PC-3 (cell line): ENCODE data around the gene LIG1. TPM values are rescaled to one million over a fixed set of nuclear protein-coding genes. Genes with fewer than 3 reads are reported as not detected.

Experiments used
- ATAC-seq: fragments of 200-7000 bp; cut with Tn5 transposase; 2 replicates; pipeline ENCODE4 v1.9.1; 2020; ENCODE audit warnings: mild to moderate bottlenecking, moderate library complexity
- BruUV-seq: library from RNA; stranded (reverse); fragments of 400-500 nt; replicated peaks from 2 replicates; lab custom pipeline; 2021; lab: Mats Ljungman, UMichigan
- CTCF ChIA-PET: fragments of 300-600 bp; sonication (Branson Sonifier 250); formaldehyde crosslinking; loops from one replicate; lab custom pipeline; 2022; ENCODE audit warnings: antibody characterized with exemption; lab: Charles Lee
- POLR2A ChIA-PET: fragments of 300-600 bp; sonication (Branson Sonifier 250); formaldehyde crosslinking; loops from one replicate; lab custom pipeline; 2022; ENCODE audit warnings: antibody characterized with exemption; ENCODE audit not compliant: unreplicated experiment; lab: Charles Lee
- DNase-seq: peaks from one replicate; pipeline ENCODE4 v3.0.0-alpha.2; 2015
- H2AFZ ChIP-seq: fragments of 300-600 bp; sonication (generic); 2 replicates; pipeline ENCODE4 v1.6.0; 2016; ENCODE audit warnings: antibody characterized with exemption, low read length
- H3F3A ChIP-seq: fragments of 300-600 bp; sonication (generic); one replicate; pipeline ENCODE4 v1.6.0; 2017; ENCODE audit warnings: antibody characterized with exemption, low read length, control low read depth, mild to moderate bottlenecking; ENCODE audit not compliant: unreplicated experiment
- H3K27ac ChIP-seq: fragments of 300-600 bp; sonication (generic); 2 replicates; pipeline ENCODE4 v1.5.1; 2016; ENCODE audit warnings: mild to moderate bottlenecking, low read length
- H3K27me3 ChIP-seq: fragments of 300-600 bp; sonication (generic); 2 replicates; pipeline ENCODE4 v1.6.1; 2016; ENCODE audit warnings: low read length, mixed read lengths
- H3K36me3 ChIP-seq: fragments of 300-600 bp; sonication (generic); 2 replicates; pipeline ENCODE4 v1.6.1; 2016; ENCODE audit warnings: low read depth, mixed run types, low read length, mixed read lengths
- H3K4me1 ChIP-seq: fragments of 300-600 bp; sonication (generic); 2 replicates; pipeline ENCODE4 v1.5.1; 2016; ENCODE audit warnings: low read length; ENCODE audit not compliant: insufficient read depth
- H3K4me2 ChIP-seq: fragments of 300-600 bp; sonication (generic); 2 replicates; pipeline ENCODE4 v1.6.0; 2016; ENCODE audit warnings: low read length
- H3K4me3 ChIP-seq: fragments of 300-600 bp; sonication (generic); 2 replicates; pipeline ENCODE4 v1.5.1; 2016; ENCODE audit warnings: mild to moderate bottlenecking, low read length, mixed read lengths
- H3K79me2 ChIP-seq: fragments of 300-600 bp; sonication (generic); 2 replicates; pipeline ENCODE4 v1.6.1; 2017; ENCODE audit warnings: low read length, mixed read lengths
- H3K9ac ChIP-seq: fragments of 300-600 bp; sonication (generic); 2 replicates; pipeline ENCODE4 v1.6.0; 2016; ENCODE audit warnings: mild to moderate bottlenecking, low read length
- H3K9me2 ChIP-seq: fragments of 300-600 bp; sonication (generic); replicated peaks from 2 replicates; pipeline ENCODE4 v1.6.1; 2016; ENCODE audit warnings: mixed run types, low read length, mixed read lengths
- H3K9me3 ChIP-seq: fragments of 300-600 bp; sonication (generic); 2 replicates; pipeline ENCODE4 v1.6.1; 2016; ENCODE audit warnings: low read length, mixed read lengths
- H4K20me1 ChIP-seq: fragments of 300-600 bp; sonication (generic); 2 replicates; pipeline ENCODE4 v1.6.1; 2016; ENCODE audit warnings: low read length, mixed read lengths
- CTCF ChIP-seq: fragments of 300-600 bp; sonication (generic); conservative IDR thresholded peaks from 2 replicates; pipeline ENCODE4 v1.5.1; 2017; ENCODE audit warnings: antibody characterized with exemption, low read depth, mild to moderate bottlenecking, low read length
- EZH2 ChIP-seq: fragments of 300-600 bp; sonication (generic); IDR thresholded peaks from one replicate; pipeline ENCODE4 v1.6.1; 2017; ENCODE audit warnings: antibody characterized with exemption, mild to moderate bottlenecking, low read length; ENCODE audit not compliant: unreplicated experiment
- EZH2phosphoT487 ChIP-seq: fragments of 300-600 bp; sonication (generic); IDR thresholded peaks from 2 replicates; pipeline ENCODE4 v1.6.1; 2018; ENCODE audit warnings: mild to moderate bottlenecking, antibody characterized with exemption, low read length, borderline replicate concordance
- intact Hi-C: fragments of 100-400 bp; cut with micrococcal nuclease; formaldehyde crosslinking; loops from 2 replicates; pipeline ENCODE4 v1.9.0; 2023
- total RNA-seq: library from RNA; depleted of rRNA; stranded (reverse); fragments of >200 nt; gene quantifications from 2 replicates; pipeline ENCODE4 v1.2.3, GENCODE V29; 2014

The LIG1 gene
- total RNA-seq, 1 experiment from 2014 or later = 67.5 TPM

- H3K79me2 ChIP-seq = peaks cover 15% of the 10 kb centered on the region
- no peak overlapping the region for H3K27ac ChIP-seq
- peaks cover 9% of the 10 kb centered on the region for H3K4me1 ChIP-seq
- no peak overlapping the region for H3K4me2 ChIP-seq
- H3K9me2 ChIP-seq = no peaks in the 10 kb centered on the region
- intact Hi-C loops = no loop called here
- H3K36me3 ChIP-seq = no peaks in the 10 kb centered on the region
- BruUV-seq = no TSS peak
- H3K4me3 ChIP-seq = no peak overlapping the region
- H3K9me3 ChIP-seq = no peaks in the 10 kb centered on the region
- H4K20me1 ChIP-seq = no peaks in the 10 kb centered on the region
- ChIA-PET POLR2A (no interaction called here), CTCF (no interaction called here)
- H3F3A ChIP-seq = no peaks in the 10 kb centered on the region
- no peak for TF ChIP-seq EZH2
- no peak for TF ChIP-seq CTCF
- no peak for TF ChIP-seq EZH2phosphoT487
- no peak for DNase-seq
- no peak overlapping the region for H2AFZ ChIP-seq
- no peaks in the 10 kb centered on the region for H3K27me3 ChIP-seq
- H3K9ac ChIP-seq = no peak overlapping the region
- ATAC-seq = no peak
These were observed 36.4 kb upstream of the LIG1 start for GRCh38 chr19:48206397-48207093.

- Histone ChIP-seq H3K27me3 (no peaks in the 10 kb centered on the region), H3K27ac (peak overlapping the region; percentile 49), H3K9me2 (no peaks in the 10 kb centered on the region), H3K4me3 (peak overlapping the region; percentile 81), H3K9me3 (no peaks in the 10 kb centered on the region), H3F3A (no peaks in the 10 kb centered on the region), H2AFZ (peak overlapping the region; percentile 86), H3K36me3 (no peaks in the 10 kb centered on the region), H3K79me2 (peaks cover 15% of the 10 kb centered on the region), H4K20me1 (no peaks in the 10 kb centered on the region), H3K9ac (peak overlapping the region; percentile 86), H3K4me1 (peaks cover 9% of the 10 kb centered on the region), H3K4me2 (peak overlapping the region; percentile 94)
- BruUV-seq = TSS peak; percentile 78
- CTCF ChIA-PET = interaction anchor here (0.6 to 2.1 kb wide), 3 partner anchors 14 to 199 kb away, joined by 3 to 9 read pairs (median 6); no protein-coding TSS in a partner anchor
- intact Hi-C loops = loop anchor here (5.0 kb wide), 1 partner anchor 53 kb away; the partner anchor contains the start of gene CARD8
- ATAC-seq (peak; percentile 98), DNase-seq (peak; percentile 93)
- POLR2A ChIA-PET = interaction anchor here (0.6 to 1.2 kb wide), 5 partner anchors 14 to 1072 kb away, joined by 3 to 6 read pairs (median 4); no protein-coding TSS in a partner anchor
- TF ChIP-seq CTCF (no peak), EZH2 (no peak), EZH2phosphoT487 (no peak)
These were observed 33.9 kb upstream of the LIG1 start for GRCh38 chr19:48203794-48204628.
